HS-27A (cell line): ENCODE results near the gene IRF4.

Experiments
- DNase-seq: peaks from one replicate; pipeline ENCODE4 v3.0.0-alpha.2; 2012; ENCODE audit warnings: low read depth, missing footprints

The IRF4 gene

GRCh38 chr6:381742-382461 is 9.7 kb upstream of the IRF4 start:
- no peak for DNase-seq

GRCh38 chr6:382883-383810 is 8.4 kb upstream of the IRF4 start:
- DNase-seq, result no peak

DNA sequence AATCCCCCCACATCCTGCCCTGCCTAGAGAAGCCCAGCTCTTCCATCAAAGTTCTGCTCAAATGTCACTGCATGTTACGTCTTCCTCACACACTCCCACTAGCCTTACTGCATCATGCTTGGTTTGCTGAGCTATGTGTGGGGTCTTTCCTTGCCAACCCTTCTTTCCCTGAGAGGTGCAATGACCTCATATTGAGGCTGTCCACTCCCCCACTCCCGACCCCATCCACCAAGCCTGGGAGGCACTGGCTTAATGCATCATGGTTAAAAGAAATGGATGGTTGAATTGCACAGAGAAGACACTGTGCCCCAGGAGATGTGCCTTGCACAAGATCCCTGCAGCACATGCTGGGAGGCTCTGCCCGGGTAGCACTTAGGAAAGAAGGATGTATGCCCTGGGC is 7.7 kb upstream of the IRF4 start:
- DNase-seq, result no peak

DNA sequence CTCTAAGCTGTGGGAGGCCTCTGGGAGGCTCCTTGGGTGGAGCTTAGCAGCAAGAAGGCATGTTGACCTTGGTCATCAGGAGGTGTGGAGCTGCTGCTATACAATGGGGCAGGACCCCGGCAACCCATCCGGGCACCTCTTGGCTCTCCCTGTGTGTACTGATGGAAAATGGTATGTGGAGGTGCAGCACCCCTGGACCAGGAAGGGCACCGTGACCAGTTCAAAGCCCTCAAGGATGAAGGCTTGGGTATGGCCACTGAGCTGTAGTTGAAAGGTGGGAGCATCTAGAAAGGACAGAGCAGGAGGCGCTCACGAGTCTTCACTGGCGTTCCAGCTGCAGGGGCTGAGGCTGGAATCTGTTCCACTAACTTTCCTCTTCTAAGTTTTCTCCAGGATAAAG is 6.7 kb upstream of the IRF4 start:
- no peak for DNase-seq

- DNase-seq, result no peak
These were observed 5.9 kb upstream of the IRF4 start for GRCh38 chr6:385614-386013.

DNA sequence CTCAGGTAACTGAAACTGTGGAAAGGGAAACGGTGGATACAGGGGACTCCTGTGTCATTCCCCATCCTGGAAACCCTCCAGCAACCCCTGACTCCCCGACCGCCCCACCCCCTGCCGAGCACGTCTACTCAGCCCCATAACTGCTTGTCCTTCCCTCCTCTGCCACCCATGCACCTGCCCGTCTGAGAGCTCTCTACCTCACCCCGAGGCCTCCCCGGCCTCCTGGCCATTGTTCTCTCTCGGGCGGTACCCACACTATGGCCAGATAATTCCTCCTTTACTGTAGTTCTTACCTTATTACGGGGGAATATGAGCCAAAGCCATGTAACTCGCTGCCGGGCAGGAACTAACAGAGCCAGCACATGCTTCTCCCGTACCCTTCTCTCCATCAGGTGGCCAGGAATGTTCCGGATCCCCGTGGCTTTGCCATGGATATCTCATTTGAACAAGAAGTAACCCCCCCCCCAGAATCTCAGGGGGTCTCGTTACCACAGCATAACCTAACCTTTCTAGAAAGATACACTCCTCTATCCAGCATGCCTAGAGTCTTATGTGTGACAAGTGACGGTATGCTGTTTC is 4.8 kb upstream of the IRF4 start:
- no peak for DNase-seq

- DNase-seq, result no peak
These were observed 4.2 kb upstream of the IRF4 start for GRCh38 chr6:387293-387741.

DNA sequence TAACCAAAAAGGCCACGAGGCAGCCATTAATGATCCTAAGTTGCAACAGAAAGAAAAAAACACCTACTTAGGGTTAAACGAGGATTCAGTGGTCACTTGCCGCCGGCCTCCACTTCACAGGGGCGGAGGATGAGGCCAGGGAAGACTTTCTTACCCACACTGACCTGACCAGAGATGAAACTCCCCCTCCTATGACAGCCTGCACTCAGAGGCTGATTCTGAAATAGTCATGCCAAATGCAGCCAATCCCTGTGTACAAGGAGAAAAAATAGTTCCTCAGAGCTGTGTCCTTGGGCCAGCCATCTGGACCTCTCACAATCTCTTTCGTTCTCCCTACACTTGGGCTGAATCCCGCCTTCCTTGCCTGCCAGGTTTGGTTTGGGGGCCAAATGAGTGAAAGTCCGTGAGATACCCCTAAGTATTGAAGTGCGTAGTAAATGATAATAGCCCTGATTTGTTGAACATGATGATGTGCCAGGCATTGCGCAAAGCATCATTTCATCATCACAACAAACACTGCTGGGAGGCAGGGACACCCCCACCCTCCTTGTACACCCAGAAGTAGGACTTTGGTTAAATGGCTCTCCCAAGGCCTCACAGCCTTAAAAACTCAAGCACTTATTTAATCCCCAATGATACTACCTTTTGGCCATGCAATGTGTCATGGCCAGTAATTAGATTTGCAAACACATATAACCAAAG is 3.2 kb upstream of the IRF4 start:
- DNase-seq, result no peak

GRCh38 chr6:389143-389542 is 2.4 kb upstream of the IRF4 start:
- no peak for DNase-seq

GRCh38 chr6:389622-390021 is 1.9 kb upstream of the IRF4 start:
- no peak for DNase-seq

GRCh38 chr6:390914-391558 is 516 bp upstream of the IRF4 start:
- no peak for DNase-seq

DNA sequence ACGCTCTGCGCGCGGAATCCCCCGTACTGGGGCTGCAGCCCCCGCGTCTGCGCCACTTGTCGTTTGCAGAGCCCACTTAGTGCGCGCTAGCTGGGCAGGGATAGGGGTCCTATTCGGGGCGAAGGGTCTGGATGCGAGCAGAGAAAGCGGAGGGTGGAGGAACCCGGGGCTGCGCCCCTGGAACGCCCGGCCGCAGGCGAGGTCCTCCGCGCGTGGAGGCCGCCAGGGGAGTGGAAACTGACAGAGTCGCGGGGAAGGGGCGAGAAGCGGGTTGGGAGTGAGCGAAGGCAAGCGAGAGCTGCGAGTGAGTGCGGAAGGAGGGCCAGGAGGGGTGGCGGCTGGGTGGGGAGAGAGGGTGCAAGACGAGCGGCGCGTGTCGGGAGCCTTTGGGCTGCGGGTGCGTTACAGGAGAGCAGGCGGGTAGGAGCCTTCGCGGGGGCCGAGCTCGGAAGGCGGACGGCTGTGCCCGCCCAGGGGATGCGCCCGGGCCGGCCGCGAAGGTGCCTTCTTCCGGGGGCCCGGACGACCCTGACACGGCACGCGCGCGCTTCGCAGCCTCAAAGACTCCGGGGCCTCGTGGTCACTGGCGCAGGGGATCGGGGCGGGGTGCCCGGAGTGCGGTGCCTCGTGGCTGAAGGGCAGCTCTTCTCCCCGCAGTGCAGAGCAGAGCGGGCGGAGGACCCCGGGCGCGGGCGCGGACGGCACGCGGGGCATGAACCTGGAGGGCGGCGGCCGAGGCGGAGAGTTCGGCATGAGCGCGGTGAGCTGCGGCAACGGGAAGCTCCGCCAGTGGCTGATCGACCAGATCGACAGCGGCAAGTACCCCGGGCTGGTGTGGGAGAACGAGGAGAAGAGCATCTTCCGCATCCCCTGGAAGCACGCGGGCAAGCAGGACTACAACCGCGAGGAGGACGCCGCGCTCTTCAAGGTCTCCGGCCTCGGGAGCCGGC is 1.2 kb downstream of the IRF4 start:
- no peak for DNase-seq

DNA sequence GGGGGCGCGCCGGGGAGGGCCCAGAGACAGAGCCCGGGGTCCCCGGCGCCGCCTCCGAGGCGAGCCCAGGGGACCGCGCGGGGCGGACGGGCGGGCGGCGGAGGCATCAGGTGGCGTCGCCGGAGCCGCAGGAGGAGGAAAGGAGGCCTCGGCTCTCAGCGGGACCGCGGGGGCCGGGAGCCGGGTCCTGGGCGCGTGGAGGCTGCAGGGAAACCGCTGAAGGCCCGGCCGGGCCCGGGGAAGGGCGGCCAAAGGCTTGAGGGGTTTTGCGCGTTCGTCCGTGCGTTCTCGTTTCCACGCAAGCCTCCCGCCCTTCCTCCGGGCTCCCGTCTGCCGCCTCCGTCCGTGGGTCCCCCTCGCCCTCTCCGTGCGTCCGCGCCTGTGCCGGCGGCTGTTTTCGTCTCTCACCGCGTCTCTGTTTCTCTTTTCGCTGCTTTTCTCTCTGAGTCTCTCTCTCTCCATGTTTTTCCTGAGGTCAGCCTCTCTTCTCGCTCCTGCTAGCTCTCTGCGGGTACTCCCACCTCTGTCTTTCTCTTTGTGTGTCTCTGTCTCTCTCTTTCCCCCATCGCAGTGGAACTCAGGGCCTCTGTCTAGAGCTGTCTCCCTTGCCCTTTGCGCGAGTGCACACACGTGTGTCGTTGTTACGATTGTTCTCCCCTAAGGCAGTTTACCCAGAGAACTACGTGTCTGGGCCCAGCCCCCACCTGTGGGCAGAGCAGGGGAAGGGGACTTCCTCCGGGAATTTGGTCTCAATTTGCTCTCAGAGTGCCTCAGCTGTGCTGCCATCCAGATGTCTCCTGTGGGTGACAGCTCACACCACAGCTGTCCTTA is 2.1 kb downstream of the IRF4 start:
- DNase-seq, result no peak

DNA sequence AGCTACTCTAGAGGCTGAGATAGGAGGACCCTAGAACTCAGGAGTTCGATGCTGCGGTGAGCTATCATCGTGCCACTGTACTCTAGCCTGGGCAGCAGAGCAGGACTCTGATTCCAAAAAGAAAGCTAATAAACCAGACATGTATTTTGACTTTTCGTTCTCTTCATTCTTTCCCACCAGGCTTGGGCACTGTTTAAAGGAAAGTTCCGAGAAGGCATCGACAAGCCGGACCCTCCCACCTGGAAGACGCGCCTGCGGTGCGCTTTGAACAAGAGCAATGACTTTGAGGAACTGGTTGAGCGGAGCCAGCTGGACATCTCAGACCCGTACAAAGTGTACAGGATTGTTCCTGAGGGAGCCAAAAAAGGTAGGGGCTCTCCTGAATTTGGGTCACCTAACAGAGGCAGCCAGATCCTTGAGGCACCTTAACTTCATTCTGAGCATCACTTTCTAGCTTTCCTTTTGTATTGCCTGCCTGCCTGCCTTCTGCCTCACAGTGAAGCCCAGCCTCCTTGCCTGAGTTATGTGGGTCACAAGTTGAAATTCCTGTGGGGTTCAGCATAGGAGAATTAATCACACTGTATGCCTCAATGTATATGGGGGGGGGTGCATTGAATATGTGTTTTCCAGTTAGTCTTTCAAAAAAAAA is 3.2 kb downstream of the IRF4 start:
- DNase-seq, result no peak

GRCh38 chr6:395432-396125 is 4.0 kb downstream of the IRF4 start:
- no peak for DNase-seq

GRCh38 chr6:396126-396520 is 4.6 kb downstream of the IRF4 start:
- no peak for DNase-seq

DNA sequence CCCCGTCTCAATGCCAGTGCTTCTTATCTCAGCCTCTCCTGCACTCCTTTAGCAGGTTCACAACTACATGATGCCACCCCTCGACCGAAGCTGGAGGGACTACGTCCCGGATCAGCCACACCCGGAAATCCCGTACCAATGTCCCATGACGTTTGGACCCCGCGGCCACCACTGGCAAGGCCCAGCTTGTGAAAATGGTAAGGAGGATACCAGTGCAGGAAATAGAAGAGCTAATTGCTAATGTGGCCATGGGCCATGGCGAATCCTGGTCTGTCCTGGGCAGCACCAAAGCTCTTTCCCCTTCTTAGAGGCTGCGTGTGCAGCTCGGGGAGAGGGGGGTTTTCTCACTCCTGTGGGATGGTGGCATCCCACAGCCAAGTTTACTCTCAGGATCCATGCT is 5.5 kb downstream of the IRF4 start:
- DNase-seq, result no peak

GRCh38 chr6:397604-398003 is 6.1 kb downstream of the IRF4 start:
- DNase-seq, result no peak

DNA sequence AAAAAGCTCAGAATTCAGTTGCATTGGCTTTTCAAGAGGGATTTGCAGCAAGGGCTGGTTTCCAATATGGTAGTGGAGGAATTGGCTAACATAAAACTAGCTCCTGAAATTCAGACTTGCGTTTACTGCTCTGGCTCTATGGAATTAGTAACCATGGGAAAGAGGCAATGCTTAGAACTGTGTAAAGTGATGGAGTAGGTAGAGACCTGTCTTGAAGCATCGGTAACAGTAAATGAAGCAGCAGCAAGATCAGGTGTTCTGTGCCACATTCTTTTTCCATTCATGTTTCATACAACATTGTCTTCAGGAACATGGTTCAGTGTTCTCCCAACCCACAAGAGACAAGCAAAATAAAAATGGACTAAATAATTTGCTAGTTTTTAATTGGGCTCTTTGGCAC is 6.5 kb downstream of the IRF4 start:
- no peak for DNase-seq
